Brain microvascular endothelial cell (primary cell): Measurements from ENCODE around the gene BMP5.

ENCODE experiments used
- DNase-seq: peaks from one replicate; pipeline ENCODE4 v3.0.0-alpha.2; 2020
- H3K27ac ChIP-seq: fragments of 250-450 bp; sonication (Bioruptor Pico); 2 replicates; pipeline ENCODE4 v1.5.1; 2020; ENCODE audit warnings: mild to moderate bottlenecking, moderate library complexity
- H3K27me3 ChIP-seq: fragments of 250-450 bp; sonication (Bioruptor Pico); replicated peaks from 2 replicates; pipeline ENCODE4 v1.5.1; 2020; ENCODE audit warnings: mild to moderate bottlenecking
- H3K36me3 ChIP-seq: fragments of 250-450 bp; sonication (Bioruptor Pico); replicated peaks from 2 replicates; pipeline ENCODE4 v1.5.1; 2020; ENCODE audit warnings: mild to moderate bottlenecking
- H3K4me3 ChIP-seq: 2 replicates; pipeline ENCODE4 v1.5.1; 2011; ENCODE audit warnings: low read depth, mild to moderate bottlenecking, control low read depth, low read length, moderate library complexity
- CTCF ChIP-seq: IDR thresholded peaks from 2 replicates; pipeline ENCODE4 v1.5.1; 2011; ENCODE audit warnings: low read depth, mild to moderate bottlenecking, moderate library complexity, low read length, control low read depth, inconsistent platforms; ENCODE audit errors: missing control alignments
- in situ Hi-C: cut with HindIII; loops from 2 replicates; pipeline ENCODE4 v1.10.0; 2017; ENCODE audit warnings: low sequenced_read_pairs, low pct_ligation_motif_present

BMP5 gene

GRCh38 chr6:55758156-55758937 lies 117.0 kb downstream of the BMP5 start:
- DNase-seq: peak; percentile 63
- no peak overlapping the region for H3K27ac ChIP-seq
- H3K4me3 ChIP-seq: no peak overlapping the region
- H3K27me3 ChIP-seq: no peaks in the 10 kb centered on the region
- H3K36me3 ChIP-seq: no peaks in the 10 kb centered on the region
- no peak for TF ChIP-seq CTCF
- in situ Hi-C loops: no loop called here

GRCh38 chr6:55756531-55757031 lies 118.8 kb downstream of the BMP5 start:
- in situ Hi-C loops: no loop called here
- DNase-seq: no peak
- Histone ChIP-seq H3K4me3 (no peak overlapping the region), H3K27me3 (no peaks in the 10 kb centered on the region), H3K27ac (no peak overlapping the region), H3K36me3 (no peaks in the 10 kb centered on the region)
- no peak for TF ChIP-seq CTCF

- Histone ChIP-seq H3K27me3 (no peaks in the 10 kb centered on the region), H3K36me3 (no peaks in the 10 kb centered on the region), H3K27ac (no peak overlapping the region), H3K4me3 (no peak overlapping the region)
- TF ChIP-seq CTCF: no peak
- no peak for DNase-seq
- in situ Hi-C loops: no loop called here
Observed at GRCh38 chr6:55748880-55749279, 126.5 kb downstream of the BMP5 start.

- H3K27me3 ChIP-seq: no peaks in the 10 kb centered on the region
- in situ Hi-C loops: no loop called here
Observed at GRCh38 chr6:55746473-55746872, 128.9 kb downstream of the BMP5 start.

GRCh38 chr6:55734256-55734655 lies 141.1 kb downstream of the BMP5 start:
- no peak for TF ChIP-seq CTCF
- no peaks in the 10 kb centered on the region for H3K36me3 ChIP-seq
- DNase-seq: no peak
- H3K27ac ChIP-seq: no peak overlapping the region
- H3K4me3 ChIP-seq: no peak overlapping the region
- H3K27me3 ChIP-seq: no peaks in the 10 kb centered on the region
- in situ Hi-C loops: no loop called here

More at GRCh38 chr6:55746473-55746872, 128.9 kb downstream of the BMP5 start:
- Histone ChIP-seq H3K36me3 (no peaks in the 10 kb centered on the region), H3K27ac (no peak overlapping the region), H3K4me3 (no peak overlapping the region)
- no peak for TF ChIP-seq CTCF
- no peak for DNase-seq
